ENCODE measurements around the gene CAST. TPM values are rescaled to one million over a fixed set of nuclear protein-coding genes. Genes with fewer than 3 reads are reported as not detected.

Gene CAST
- total and polyA plus RNA-seq, 10 donors, result 30.0 to 233 (median 185) TPM

GRCh38 chr5:96756985-96757384 lies 94.8 kb downstream of the CAST start:
- Histone ChIP-seq H3K9me3 (no peaks in the 10 kb centered on the region), H3K4me1 (peaks cover 0 to 4% (median 0%) of the 10 kb centered on the region in 6 donors), H3K4me3 (no peak overlapping the region), H3K36me3 (peaks cover 7 to 98% (median 72%) of the 10 kb centered on the region in 6 donors), H3K27me3 (replicated peaks in 1 of 7) (no peaks in the 10 kb centered on the region), H3K27ac (no peak overlapping the region)
- TF ChIP-seq, protein P1, sequence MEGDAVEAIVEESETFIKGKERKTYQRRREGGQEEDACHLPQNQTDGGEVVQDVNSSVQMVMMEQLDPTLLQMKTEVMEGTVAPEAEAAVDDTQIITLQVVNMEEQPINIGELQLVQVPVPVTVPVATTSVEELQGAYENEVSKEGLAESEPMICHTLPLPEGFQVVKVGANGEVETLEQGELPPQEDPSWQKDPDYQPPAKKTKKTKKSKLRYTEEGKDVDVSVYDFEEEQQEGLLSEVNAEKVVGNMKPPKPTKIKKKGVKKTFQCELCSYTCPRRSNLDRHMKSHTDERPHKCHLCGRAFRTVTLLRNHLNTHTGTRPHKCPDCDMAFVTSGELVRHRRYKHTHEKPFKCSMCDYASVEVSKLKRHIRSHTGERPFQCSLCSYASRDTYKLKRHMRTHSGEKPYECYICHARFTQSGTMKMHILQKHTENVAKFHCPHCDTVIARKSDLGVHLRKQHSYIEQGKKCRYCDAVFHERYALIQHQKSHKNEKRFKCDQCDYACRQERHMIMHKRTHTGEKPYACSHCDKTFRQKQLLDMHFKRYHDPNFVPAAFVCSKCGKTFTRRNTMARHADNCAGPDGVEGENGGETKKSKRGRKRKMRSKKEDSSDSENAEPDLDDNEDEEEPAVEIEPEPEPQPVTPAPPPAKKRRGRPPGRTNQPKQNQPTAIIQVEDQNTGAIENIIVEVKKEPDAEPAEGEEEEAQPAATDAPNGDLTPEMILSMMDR (IDR thresholded peaks at IDR 0.05 in 8 of 11, conservative IDR thresholded peaks at IDR 0.05 in 3 of 11), result no peak
- TF ChIP-seq POLR2AphosphoS5 (IDR thresholded peaks at IDR 0.05) (no peak), POLR2A (IDR thresholded peaks at IDR 0.05) (no peak)
- intact Hi-C loops (cut with DNase I; ENCODE audit: low total_unique reads), result no loop called here
- DNase-seq, result no peak
- WGBS, 5 donors, result 83 to 95% (median 86%) methylated on average over 3 of the region's 3 CpGs

GRCh38 chr5:96758621-96759020 lies 96.4 kb downstream of the CAST start:
- no peaks in the 10 kb centered on the region for H3K27me3 ChIP-seq (replicated peaks in 1 of 7)
- H3K4me1 ChIP-seq, result no peaks in the 10 kb centered on the region
- H3K27ac ChIP-seq, result no peak overlapping the region
- TF ChIP-seq POLR2AphosphoS5 (IDR thresholded peaks at IDR 0.05) (peak in 1 of 3 donors; percentile 5), POLR2A (IDR thresholded peaks at IDR 0.05) (no peak)
- TF ChIP-seq, protein P1 (IDR thresholded peaks at IDR 0.05 in 8 of 11, conservative IDR thresholded peaks at IDR 0.05 in 3 of 11), result no peak
- H3K4me3 ChIP-seq, result no peak overlapping the region
- no peak for DNase-seq
- intact Hi-C loops (cut with DNase I; ENCODE audit: low total_unique reads), result no loop called here
- H3K36me3 ChIP-seq, result peaks cover 7 to 100% (median 80%) of the 10 kb centered on the region in 6 donors
- WGBS, 5 donors, result 85 to 92% (median 89%) methylated on average over 4 of the region's 4 CpGs
- no peaks in the 10 kb centered on the region for H3K9me3 ChIP-seq

GRCh38 chr5:96761618-96762017 lies 99.4 kb downstream of the CAST start:
- intact Hi-C loops (cut with DNase I; ENCODE audit: low total_unique reads), result no loop called here
- no peaks in the 10 kb centered on the region for H3K4me1 ChIP-seq
- no peak for TF ChIP-seq POLR2A (IDR thresholded peaks at IDR 0.05)
- H3K9me3 ChIP-seq, result no peaks in the 10 kb centered on the region
- 80 to 87% (median 81%) methylated on average over 4 of the region's 4 CpGs for WGBS, 5 donors
- peaks cover 3 to 100% (median 76%) of the 10 kb centered on the region in 6 donors for H3K36me3 ChIP-seq
- no peak overlapping the region for H3K27ac ChIP-seq
- H3K4me3 ChIP-seq, result no peak overlapping the region
- DNase-seq, result no peak
- no peaks in the 10 kb centered on the region for H3K27me3 ChIP-seq (replicated peaks in 1 of 7)

DNA sequence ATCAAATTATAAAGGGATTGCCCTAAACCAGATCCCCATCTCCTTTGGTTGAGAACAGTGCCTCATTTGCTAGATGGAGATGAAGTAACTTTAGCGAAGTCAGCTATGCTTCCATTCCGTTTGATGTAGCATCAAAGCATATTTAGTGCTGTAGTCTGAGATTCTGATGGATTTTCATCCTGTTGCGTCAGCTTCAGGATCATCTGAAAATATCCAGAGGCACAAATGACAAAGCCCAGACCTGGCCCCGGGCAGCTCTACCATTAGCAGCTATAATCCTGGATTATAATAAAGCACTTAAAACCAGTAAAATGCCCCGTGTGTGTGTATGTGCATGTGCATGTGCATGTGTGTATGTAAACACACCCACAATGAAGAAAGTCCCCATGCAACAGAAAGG lies 100.8 kb downstream of the CAST start:
- 83 to 92% (median 89%) methylated on average over 5 of the region's 5 CpGs for WGBS, 5 donors
- Histone ChIP-seq H3K4me1 (no peaks in the 10 kb centered on the region), H3K27ac (no peak overlapping the region), H3K4me3 (no peak overlapping the region), H3K27me3 (replicated peaks in 1 of 7) (no peaks in the 10 kb centered on the region), H3K9me3 (no peaks in the 10 kb centered on the region), H3K36me3 (peaks cover 3 to 100% (median 77%) of the 10 kb centered on the region in 6 donors)
- TF ChIP-seq, protein P1 (IDR thresholded peaks at IDR 0.05 in 8 of 11, conservative IDR thresholded peaks at IDR 0.05 in 3 of 11), result no peak
- intact Hi-C loops (cut with DNase I; ENCODE audit: low total_unique reads), result no loop called here
- DNase-seq, result no peak

- peaks cover 0 to 1% (median 0%) of the 10 kb centered on the region in 6 donors for H3K4me1 ChIP-seq
- 86 to 100% (median 90%) methylated on average over 1 of the region's 1 CpG for WGBS, 5 donors
- no peaks in the 10 kb centered on the region for H3K9me3 ChIP-seq
- no peak overlapping the region for H3K4me3 ChIP-seq
- no peak for DNase-seq
- H3K27ac ChIP-seq, result no peak overlapping the region
- TF ChIP-seq, protein P1 (IDR thresholded peaks at IDR 0.05 in 8 of 11, conservative IDR thresholded peaks at IDR 0.05 in 3 of 11), result no peak
- no peak for TF ChIP-seq POLR2AphosphoS5 (IDR thresholded peaks at IDR 0.05)
- no peak for TF ChIP-seq POLR2A (IDR thresholded peaks at IDR 0.05)
- H3K36me3 ChIP-seq, result peaks cover 5 to 100% (median 82%) of the 10 kb centered on the region in 6 donors
- no peaks in the 10 kb centered on the region for H3K27me3 ChIP-seq (replicated peaks in 1 of 7)
- intact Hi-C loops (cut with DNase I; ENCODE audit: low total_unique reads), result no loop called here
These were observed 102.9 kb downstream of the CAST start for GRCh38 chr5:96765043-96765442.

All from spleen (tissue), 11 donors.